ENCODE data around the gene SOBP.

DNA sequence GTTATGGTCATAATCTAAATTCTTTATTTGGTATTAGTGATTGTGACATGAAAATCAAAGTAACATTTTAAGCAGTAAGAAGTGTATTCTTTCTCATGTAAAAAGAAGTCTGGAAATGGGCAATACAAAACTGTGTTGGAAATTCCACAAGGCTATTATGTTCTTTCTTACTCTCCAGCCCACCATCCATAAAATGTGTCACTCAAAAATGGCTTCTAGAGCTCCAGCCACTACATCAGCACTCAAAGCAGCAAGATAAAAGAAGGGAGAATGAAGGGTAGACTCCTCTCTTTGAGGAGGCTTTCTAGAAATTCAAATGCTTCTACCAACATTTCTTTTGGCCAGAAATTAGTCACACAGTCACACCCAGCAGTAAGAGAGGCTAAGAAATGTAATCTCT lies 49.0 kb upstream of the SOBP start:
- TF ChIP-seq CTCF (IDR thresholded peaks at IDR 0.05) (no peak), POLR2A (IDR thresholded peaks at IDR 0.05) (no peak), POLR2AphosphoS5 (IDR thresholded peaks at IDR 0.05) (no peak), EP300 (IDR thresholded peaks at IDR 0.05) (no peak)
